ENCODE results near the gene RFX3. TPM values are rescaled to one million over a fixed set of nuclear protein-coding genes. Genes with fewer than 3 reads are reported as not detected.

Gene RFX3
- total and polyA plus RNA-seq, 2 donors (not counting 3 experiments of a cell fraction or from before 2014, with no cell fraction given), result 4.8 to 10.5 TPM

GRCh38 chr9:3571500-3571899 lies 45.7 kb upstream of the RFX3 start:
- no peak overlapping the region for H3K4me3 ChIP-seq (replicated peaks in 1 of 3; ENCODE audit: insufficient read depth in 1 of 3, low read depth in 1 of 3, low read length in 3 of 3)
- no TSS peak for BruUV-seq (replicated peaks)
- no peaks in the 10 kb centered on the region for H3K36me3 ChIP-seq (ENCODE audit: control insufficient read depth in 2 of 2, extremely low read depth in 1 of 2, insufficient read depth in 2 of 2, low read length in 2 of 2)
- H3K27me3 ChIP-seq (ENCODE audit: control insufficient read depth in 2 of 2, insufficient read depth in 2 of 2, low read length in 2 of 2), result no peaks in the 10 kb centered on the region
- H4K20me1 ChIP-seq (replicated peaks; ENCODE audit: control insufficient read depth, extremely low read depth, insufficient read depth, low read length), result no peaks in the 10 kb centered on the region
- CTCF ChIA-PET, result interaction anchor here (1.2 to 1.3 kb wide), 3 partner anchors 17 to 130 kb away, joined by 3 to 5 read pairs (median 4); no protein-coding TSS in a partner anchor
- no peak overlapping the region for H2AFZ ChIP-seq (ENCODE audit: low read depth, low read length)
- no peaks in the 10 kb centered on the region for H3K9me3 ChIP-seq (replicated peaks; ENCODE audit: control insufficient read depth, insufficient read depth, low read length)
- DNase-seq (ENCODE audit: low read depth, low spot score) (peak; percentile 43), FAIRE-seq (no peak)
- no peak for TF ChIP-seq CTCF (IDR thresholded peaks at IDR 0.05; ENCODE audit: extremely low read depth in 1 of 2, insufficient read depth in 1 of 2, low read depth in 1 of 2, low read length in 2 of 2)
- peak; percentile 70 for TF ChIP-seq GATA2 (IDR thresholded peaks at IDR 0.05; ENCODE audit: insufficient read depth, insufficient read length, low read depth, low read length)
- peak; percentile 56 for TF ChIP-seq JUN (IDR thresholded peaks at IDR 0.05; ENCODE audit: borderline replicate concordance, insufficient read depth, insufficient read length, low read depth)
- H3K9ac ChIP-seq (replicated peaks; ENCODE audit: extremely low read depth, insufficient read depth, low read length), result no peak overlapping the region
- intact Hi-C loops (cut with micrococcal nuclease) (loop anchor here (5.0 kb wide), 1 partner anchor 104 kb away; no protein-coding TSS in a partner anchor), dilution Hi-C loops (cut with MboI; ENCODE audit: extremely low pct_ligation_motif_present, low sequenced_read_pairs) (no loop called here)
- POLR2A ChIA-PET, result no interaction called here
- H3K4me2 ChIP-seq (ENCODE audit: insufficient read depth, low read length), result peak overlapping the region; percentile 24
- no peaks in the 10 kb centered on the region for H3K79me2 ChIP-seq (ENCODE audit: control insufficient read depth, insufficient read depth, low read length)
- no peaks in the 10 kb centered on the region for H3K9me1 ChIP-seq (replicated peaks; ENCODE audit: control insufficient read depth, extremely low read depth, insufficient read depth, low read length)
- no peak overlapping the region for H3K27ac ChIP-seq (ENCODE audit: insufficient read depth, low read depth, low read length)
- peaks cover 16% of the 10 kb centered on the region for H3K4me1 ChIP-seq (ENCODE audit: control insufficient read depth, extremely low read depth, insufficient read depth, low read length)

DNA sequence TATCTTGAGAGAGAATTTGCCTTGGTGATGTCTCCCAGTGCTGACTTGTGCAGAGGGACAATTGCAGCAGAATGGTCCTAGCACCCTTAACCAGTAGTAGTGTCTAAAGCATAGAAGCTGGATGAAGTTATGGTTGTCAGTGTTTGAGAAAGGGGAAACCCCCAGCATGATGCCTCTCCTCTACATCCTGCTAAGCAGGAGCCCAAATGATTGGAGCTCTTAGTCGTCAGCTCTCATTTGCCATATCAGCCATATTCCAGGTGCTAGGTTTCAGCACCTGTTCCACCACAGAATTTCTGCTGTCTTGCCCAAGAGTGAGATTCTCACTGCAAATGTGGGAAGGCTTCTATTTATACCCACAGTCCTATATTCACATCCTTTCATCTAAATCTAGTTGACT lies 43.7 kb upstream of the RFX3 start:
- H3K27me3 ChIP-seq (ENCODE audit: control insufficient read depth in 2 of 2, insufficient read depth in 2 of 2, low read length in 2 of 2), result no peaks in the 10 kb centered on the region
- H3K4me3 ChIP-seq (replicated peaks in 1 of 3; ENCODE audit: insufficient read depth in 1 of 3, low read depth in 1 of 3, low read length in 3 of 3), result no peak overlapping the region
- no peaks in the 10 kb centered on the region for H3K9me3 ChIP-seq (replicated peaks; ENCODE audit: control insufficient read depth, insufficient read depth, low read length)
- peaks cover 16% of the 10 kb centered on the region for H3K4me1 ChIP-seq (ENCODE audit: control insufficient read depth, extremely low read depth, insufficient read depth, low read length)
- H3K36me3 ChIP-seq (ENCODE audit: control insufficient read depth in 2 of 2, extremely low read depth in 1 of 2, insufficient read depth in 2 of 2, low read length in 2 of 2), result no peaks in the 10 kb centered on the region
- DNase-seq (ENCODE audit: low read depth, low spot score) (no peak), FAIRE-seq (no peak)
- ChIA-PET CTCF (interaction anchor here (0.6 kb wide), 1 partner anchor 23 kb away, joined by 4 read pairs; no protein-coding TSS in a partner anchor), POLR2A (no interaction called here)
- H2AFZ ChIP-seq (ENCODE audit: low read depth, low read length), result no peak overlapping the region
- no peak overlapping the region for H3K27ac ChIP-seq (ENCODE audit: insufficient read depth, low read depth, low read length)
- BruUV-seq (replicated peaks), result no TSS peak
- intact Hi-C loops (cut with micrococcal nuclease) (no loop called here), dilution Hi-C loops (cut with MboI; ENCODE audit: extremely low pct_ligation_motif_present, low sequenced_read_pairs) (no loop called here)
- no peak overlapping the region for H3K9ac ChIP-seq (replicated peaks; ENCODE audit: extremely low read depth, insufficient read depth, low read length)
- no peak overlapping the region for H3K4me2 ChIP-seq (ENCODE audit: insufficient read depth, low read length)
- no peaks in the 10 kb centered on the region for H4K20me1 ChIP-seq (replicated peaks; ENCODE audit: control insufficient read depth, extremely low read depth, insufficient read depth, low read length)
- no peaks in the 10 kb centered on the region for H3K79me2 ChIP-seq (ENCODE audit: control insufficient read depth, insufficient read depth, low read length)
- TF ChIP-seq EZH2 (IDR thresholded peaks at IDR 0.05; ENCODE audit: borderline replicate concordance, low read depth, low read length, severe bottlenecking), result no peak
- no peaks in the 10 kb centered on the region for H3K9me1 ChIP-seq (replicated peaks; ENCODE audit: control insufficient read depth, extremely low read depth, insufficient read depth, low read length)
